ENCODE data around the gene PRXL2B. TPM values are rescaled to one million over a fixed set of nuclear protein-coding genes. Genes with fewer than 3 reads are reported as not detected.

Gene PRXL2B
- total and polyA plus RNA-seq, 10 of the 15 experiments (the other 5 are each of a cell fraction or from before 2014, with no cell fraction given) = 0.44 to 5.6 (median 4.0) TPM

- TF ChIP-seq RELA (IDR thresholded peaks at IDR 0.05; ENCODE audit: borderline replicate concordance, partially characterized antibody) (no peak), KAT2A (conservative IDR thresholded peaks at IDR 0.05; ENCODE audit: control insufficient read depth, low read depth, low read length) (no peak), SIN3A (IDR thresholded peaks at IDR 0.05; ENCODE audit: low read depth, low read length) (no peak), RFX5 (IDR thresholded peaks at IDR 0.05; ENCODE audit: low read depth, low read length) (no peak)
Measured at GRCh38 chr1:2636733-2637132, 50.2 kb downstream of the PRXL2B start (continued).

- CTCF ChIA-PET = no interaction called here
- no peaks in the 10 kb centered on the region for H4K20me1 ChIP-seq (ENCODE audit: control insufficient read depth, insufficient read depth)
- in situ Hi-C loops (cut with MboI) (no loop called here), intact Hi-C loops (cut with micrococcal nuclease; ENCODE audit: unreplicated experiment) (no loop called here)
- H3K27me3 ChIP-seq (replicated peaks in 1 of 2; ENCODE audit: control insufficient read depth in 2 of 2, insufficient read depth in 2 of 2, low read length in 1 of 2) = no peaks in the 10 kb centered on the region; a peak in 1 of 4 replicates
- FAIRE-seq = no peak
- peaks cover 6% of the 10 kb centered on the region for H3K4me1 ChIP-seq (ENCODE audit: control insufficient read depth, insufficient read depth, low read length)
- no peak overlapping the region for H3K4me3 ChIP-seq
- POLR2A ChIA-PET = no interaction called here
- H3K27ac ChIP-seq (ENCODE audit: control insufficient read depth, insufficient read depth) = no peak overlapping the region
- no peak for ATAC-seq
- WGBS (ENCODE audit: insufficient coverage, insufficient replicate concordance, low lambda C conversion rate, missing lambda C conversion rate) = 29% methylated on average over 10 of the region's 10 CpGs
- 0 out of 2 replicates have a peak, but pooled peaks have one; percentile 16 for TF ChIP-seq CHD2 (IDR thresholded peaks at IDR 0.05; ENCODE audit: borderline replicate concordance, low read depth, low read length)
- TF ChIP-seq NR2F1 (conservative IDR thresholded peaks at IDR 0.05) = no peak
- RAD21 ChIA-PET (ENCODE audit: unreplicated experiment) = no interaction called here
- H2AFZ ChIP-seq (ENCODE audit: control insufficient read depth, low read depth, low read length) = no peak overlapping the region
- BruUV-seq (replicated peaks) = no TSS peak
- no peak overlapping the region for H3K4me2 ChIP-seq (ENCODE audit: control insufficient read depth, insufficient read depth)
- H3K79me2 ChIP-seq (ENCODE audit: control insufficient read depth, insufficient read depth, low read length) = peaks cover 4% of the 10 kb centered on the region
- H3K9ac ChIP-seq (ENCODE audit: control insufficient read depth, insufficient read depth, low read length) = no peak overlapping the region
- no peak for DNase-seq (ENCODE audit: low read depth, low spot score)
- SMC1A ChIA-PET (ENCODE audit: uncharacterized antibody, unreplicated experiment) = no interaction called here
- no peaks in the 10 kb centered on the region for H3K36me3 ChIP-seq (ENCODE audit: control insufficient read depth in 2 of 2, insufficient read depth in 2 of 2, low read length in 1 of 2)
- no peaks in the 10 kb centered on the region; the same call in 2 of the 3 replicates for H3K9me3 ChIP-seq (replicated peaks; ENCODE audit: control insufficient read depth, insufficient read depth, low read length)
Measured at GRCh38 chr1:2637442-2638145, 51.0 kb downstream of the PRXL2B start.

All from GM12878 (cell line).